ENCODE measurements around the gene GBE1.

DNA sequence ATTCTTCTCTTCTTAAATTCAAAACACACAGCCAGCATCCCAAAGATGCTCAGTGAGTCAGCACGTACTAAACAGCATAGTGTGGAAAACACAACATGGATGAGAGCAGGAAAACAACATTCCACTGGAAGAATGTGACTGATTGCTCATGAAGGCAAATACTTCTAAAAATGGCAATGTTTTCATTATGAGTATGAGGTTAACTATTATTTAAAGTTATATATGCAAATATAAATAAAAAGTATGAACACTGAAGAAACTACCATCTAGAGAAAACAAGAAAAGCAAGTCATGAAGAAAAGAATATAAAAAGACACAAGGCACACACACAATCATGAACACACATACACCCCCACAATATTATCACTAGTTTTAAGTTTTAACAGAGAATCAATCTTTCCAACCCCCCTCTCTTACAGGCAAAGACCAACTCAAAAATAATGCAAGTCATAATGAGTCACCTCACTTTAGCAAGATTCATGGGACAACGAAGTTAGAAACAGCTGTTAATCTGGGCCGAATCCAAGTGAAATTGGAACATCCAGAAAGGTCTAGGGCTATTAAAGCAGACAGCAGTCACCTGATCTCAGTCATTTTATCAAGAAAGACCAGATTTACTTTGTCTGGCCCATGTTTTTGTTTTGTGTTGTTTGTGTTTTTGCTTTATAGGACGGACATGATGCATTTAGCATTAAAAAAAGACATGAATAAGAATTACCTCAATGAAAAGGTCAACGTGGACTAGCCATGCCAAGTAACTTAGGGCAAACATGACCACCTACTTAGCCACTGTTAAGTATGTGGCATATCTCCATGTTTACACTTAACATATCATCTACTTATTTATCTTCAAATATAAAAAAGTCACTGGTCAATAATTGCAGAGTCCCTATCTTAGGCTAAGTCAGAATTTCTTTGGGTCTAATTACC is 18.1 kb downstream of the GBE1 start:
- TF ChIP-seq, protein P1, sequence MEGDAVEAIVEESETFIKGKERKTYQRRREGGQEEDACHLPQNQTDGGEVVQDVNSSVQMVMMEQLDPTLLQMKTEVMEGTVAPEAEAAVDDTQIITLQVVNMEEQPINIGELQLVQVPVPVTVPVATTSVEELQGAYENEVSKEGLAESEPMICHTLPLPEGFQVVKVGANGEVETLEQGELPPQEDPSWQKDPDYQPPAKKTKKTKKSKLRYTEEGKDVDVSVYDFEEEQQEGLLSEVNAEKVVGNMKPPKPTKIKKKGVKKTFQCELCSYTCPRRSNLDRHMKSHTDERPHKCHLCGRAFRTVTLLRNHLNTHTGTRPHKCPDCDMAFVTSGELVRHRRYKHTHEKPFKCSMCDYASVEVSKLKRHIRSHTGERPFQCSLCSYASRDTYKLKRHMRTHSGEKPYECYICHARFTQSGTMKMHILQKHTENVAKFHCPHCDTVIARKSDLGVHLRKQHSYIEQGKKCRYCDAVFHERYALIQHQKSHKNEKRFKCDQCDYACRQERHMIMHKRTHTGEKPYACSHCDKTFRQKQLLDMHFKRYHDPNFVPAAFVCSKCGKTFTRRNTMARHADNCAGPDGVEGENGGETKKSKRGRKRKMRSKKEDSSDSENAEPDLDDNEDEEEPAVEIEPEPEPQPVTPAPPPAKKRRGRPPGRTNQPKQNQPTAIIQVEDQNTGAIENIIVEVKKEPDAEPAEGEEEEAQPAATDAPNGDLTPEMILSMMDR (IDR thresholded peaks at IDR 0.05; ENCODE audit: low read depth, low read length): no peak
- TF ChIP-seq, protein P2, sequence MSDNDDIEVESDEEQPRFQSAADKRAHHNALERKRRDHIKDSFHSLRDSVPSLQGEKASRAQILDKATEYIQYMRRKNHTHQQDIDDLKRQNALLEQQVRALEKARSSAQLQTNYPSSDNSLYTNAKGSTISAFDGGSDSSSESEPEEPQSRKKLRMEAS (IDR thresholded peaks at IDR 0.05; ENCODE audit: low read depth, low read length): no peak
- TF ChIP-seq POLR2A (IDR thresholded peaks at IDR 0.05; ENCODE audit: extremely low read depth, insufficient read length) (no peak), MYC (IDR thresholded peaks at IDR 0.05; ENCODE audit: low read depth, low read length) (no peak)

All from NB4 (cell line).